Mesenchymal stem cell (in vitro differentiated cells and primary cell): ENCODE results near the gene NAA20.

Experiments used
- DNase-seq: peaks from one replicate; pipeline ENCODE4 v3.0.0-alpha.2; 2013
- H2AFZ ChIP-seq: one replicate; pipeline ENCODE4 v1.6.1; 2013; ENCODE audit warnings: low read depth, mild to moderate bottlenecking, control low read depth, inconsistent platforms, low read length, moderate library complexity
- H2AK5ac ChIP-seq: 2 replicates; pipeline ENCODE4 v1.6.1; 2013; ENCODE audit warnings: low read length, moderate library complexity, mild to moderate bottlenecking, inconsistent platforms; ENCODE audit not compliant: severe bottlenecking
- H2BK120ac ChIP-seq: one replicate; pipeline ENCODE4 v1.6.1; 2013; ENCODE audit warnings: low read depth, mild to moderate bottlenecking, inconsistent platforms, low read length, moderate library complexity
- H2BK12ac ChIP-seq, 2 experiments: one replicate each; pipeline ENCODE4 v1.6.1; 2013; ENCODE audit warnings: inconsistent platforms in 2 of 2, low read length in 2 of 2, mild to moderate bottlenecking in 2 of 2, moderate library complexity in 2 of 2, control low read depth in 1 of 2
- H2BK15ac ChIP-seq: one replicate; pipeline ENCODE4 v1.6.1; 2013; ENCODE audit warnings: mild to moderate bottlenecking, low read depth, inconsistent platforms; ENCODE audit not compliant: poor library complexity, severe bottlenecking
- H2BK5ac ChIP-seq: 2 replicates; pipeline ENCODE4 v1.6.1; 2013; ENCODE audit warnings: low read depth, mild to moderate bottlenecking, low read length, control low read depth, inconsistent platforms; ENCODE audit not compliant: poor library complexity, severe bottlenecking
- H3K14ac ChIP-seq, 2 experiments: one replicate each; pipeline ENCODE4 v1.6.1; 2013; ENCODE audit warnings: inconsistent platforms in 2 of 2, low read length in 2 of 2, control low read depth in 1 of 2, mild to moderate bottlenecking in 1 of 2, moderate library complexity in 1 of 2
- H3K18ac ChIP-seq, 2 experiments: one replicate each; pipeline ENCODE4 v1.6.1; 2013; ENCODE audit warnings: inconsistent platforms in 2 of 2, low read length in 2 of 2, control low read depth in 1 of 2, low read depth in 1 of 2, mild to moderate bottlenecking in 1 of 2
- H3K23ac ChIP-seq, 2 experiments: one replicate each; pipeline ENCODE4 v1.6.1; 2013; ENCODE audit warnings: inconsistent platforms in 2 of 2, low read length in 2 of 2, mild to moderate bottlenecking in 2 of 2, moderate library complexity in 2 of 2, control low read depth in 1 of 2
- H3K27ac ChIP-seq: 2 replicates; pipeline ENCODE4 v1.5.1; 2013; ENCODE audit warnings: mild to moderate bottlenecking, moderate library complexity, low read length, control low read depth, inconsistent platforms; ENCODE audit not compliant: poor library complexity, severe bottlenecking
- H3K27me3 ChIP-seq, 2 experiments: 2 replicates each; pipeline versions ENCODE4 v1.6.1 to v1.7.0; 2013; ENCODE audit warnings: low read length in 2 of 2, mild to moderate bottlenecking in 2 of 2, moderate library complexity in 2 of 2, control low read depth in 1 of 2, inconsistent platforms in 1 of 2; ENCODE audit not compliant: control insufficient read depth in 1 of 2, insufficient read depth in 1 of 2
- H3K36me3 ChIP-seq, 2 experiments: 2 replicates each; pipeline versions ENCODE4 v1.6.1 to v1.7.0; 2013; ENCODE audit warnings: low read length in 2 of 2, control low read depth in 1 of 2, inconsistent platforms in 1 of 2, low read depth in 1 of 2, mild to moderate bottlenecking in 1 of 2; ENCODE audit not compliant: insufficient read depth in 2 of 2, control insufficient read depth in 1 of 2
- H3K4ac ChIP-seq, 2 experiments: one replicate each; pipeline ENCODE4 v1.6.1; 2013; ENCODE audit warnings: inconsistent platforms in 2 of 2, low read length in 2 of 2, mild to moderate bottlenecking in 2 of 2, moderate library complexity in 2 of 2, control low read depth in 1 of 2, low read depth in 1 of 2
- H3K4me1 ChIP-seq: 2 replicates; pipeline ENCODE4 v1.6.1; 2013; ENCODE audit warnings: low read depth, low read length, control low read depth; ENCODE audit not compliant: control insufficient read depth, insufficient read depth
- H3K4me2 ChIP-seq: 2 replicates; pipeline ENCODE4 v1.6.1; 2013; ENCODE audit warnings: low read length, mild to moderate bottlenecking, inconsistent platforms; ENCODE audit not compliant: poor library complexity, severe bottlenecking
- H3K4me3 ChIP-seq, 2 experiments: 2 replicates each; pipeline versions ENCODE4 v1.5.1 to v1.7.0; 2013; ENCODE audit warnings: low read length in 2 of 2, mild to moderate bottlenecking in 2 of 2, control low read depth in 1 of 2, low read depth in 1 of 2; ENCODE audit not compliant: insufficient read depth in 1 of 2
- H3K79me1 ChIP-seq: replicated peaks from 2 replicates; pipeline ENCODE4 v1.6.1; 2013; ENCODE audit warnings: mild to moderate bottlenecking, control low read depth, low read length, inconsistent platforms; ENCODE audit not compliant: poor library complexity, severe bottlenecking
- H3K9ac ChIP-seq: 2 replicates; pipeline ENCODE4 v1.7.0; 2013; ENCODE audit warnings: mild to moderate bottlenecking, low read length, moderate library complexity
- H3K9me3 ChIP-seq: 2 replicates; pipeline ENCODE4 v1.7.0; 2013; ENCODE audit warnings: mild to moderate bottlenecking, low read length; ENCODE audit not compliant: control insufficient read depth
- H4K8ac ChIP-seq: one replicate; pipeline ENCODE4 v1.6.1; 2013; ENCODE audit warnings: inconsistent platforms, mild to moderate bottlenecking, low read length, moderate library complexity
- H4K91ac ChIP-seq: one replicate; pipeline ENCODE4 v1.6.1; 2013; ENCODE audit warnings: mild to moderate bottlenecking, low read length, inconsistent platforms
- WGBS: methylation state at CpG from one replicate; pipeline ENCODE4 v1.1.7; 2013; ENCODE audit warnings: mixed read lengths; 5-methylcytosine and 5-hydroxymethylcytosine counted together

Gene NAA20

GRCh38 chr20:20034486-20034885 is 17.3 kb downstream of the NAA20 start:
- H3K9ac ChIP-seq, result no peak overlapping the region

GRCh38 chr20:20036756-20037155 is 19.6 kb downstream of the NAA20 start:
- 96% methylated on average over 3 of the region's 3 CpGs for WGBS
- Histone ChIP-seq H3K4me3 (no peak overlapping the region), H2BK120ac (no peak overlapping the region), H3K79me1 (peaks cover 11% of the 10 kb centered on the region), H3K4me2 (no peak overlapping the region), H3K4ac (no peak overlapping the region), H2AFZ (no peak overlapping the region), H3K27me3 (no peaks in the 10 kb centered on the region), H2AK5ac (no peak overlapping the region), H2BK15ac (no peak overlapping the region), H3K36me3 (peaks cover 16 to 100% of the 10 kb centered on the region in 2 experiments), H4K91ac (no peak overlapping the region), H3K9me3 (no peaks in the 10 kb centered on the region), H3K18ac (no peak overlapping the region), H3K14ac (no peak overlapping the region), H2BK5ac (no peak overlapping the region), H2BK12ac (no peak overlapping the region), H4K8ac (no peak overlapping the region), H3K27ac (no peak overlapping the region), H3K23ac (no peak overlapping the region), H3K9ac (no peak overlapping the region), H3K4me1 (peaks cover 2% of the 10 kb centered on the region)
- DNase-seq, result no peak

More at GRCh38 chr20:20034486-20034885, 17.3 kb downstream of the NAA20 start:
- Histone ChIP-seq H4K8ac (no peak overlapping the region), H2BK15ac (no peak overlapping the region), H3K27me3 (no peaks in the 10 kb centered on the region), H3K4ac (no peak overlapping the region), H3K79me1 (peaks cover 11% of the 10 kb centered on the region), H2BK5ac (no peak overlapping the region), H3K14ac (no peak overlapping the region), H2BK12ac (no peak overlapping the region), H3K18ac (no peak overlapping the region), H3K9me3 (no peaks in the 10 kb centered on the region), H2BK120ac (no peak overlapping the region), H2AFZ (no peak overlapping the region), H3K23ac (no peak overlapping the region), H4K91ac (no peak overlapping the region), H3K36me3 (peaks cover 12 to 95% of the 10 kb centered on the region in 2 experiments), H3K27ac (no peak overlapping the region), H2AK5ac (no peak overlapping the region), H3K4me3 (no peak overlapping the region), H3K4me2 (no peak overlapping the region), H3K4me1 (peaks cover 2% of the 10 kb centered on the region)
- no peak for DNase-seq
- 88% methylated on average over 3 of the region's 4 CpGs for WGBS

GRCh38 chr20:20037960-20038359 is 20.8 kb downstream of the NAA20 start:
- Histone ChIP-seq H3K27ac (no peak overlapping the region), H2BK15ac (no peak overlapping the region), H3K36me3 (peaks cover 19 to 100% of the 10 kb centered on the region in 2 experiments), H4K8ac (no peak overlapping the region), H3K4ac (no peak overlapping the region), H3K9ac (no peak overlapping the region), H3K4me2 (no peak overlapping the region), H2BK5ac (no peak overlapping the region), H4K91ac (no peak overlapping the region), H3K27me3 (no peaks in the 10 kb centered on the region), H2AK5ac (no peak overlapping the region), H3K4me3 (no peak overlapping the region), H3K4me1 (peaks cover 2% of the 10 kb centered on the region), H3K79me1 (peaks cover 11% of the 10 kb centered on the region), H2BK12ac (no peak overlapping the region), H3K18ac (no peak overlapping the region), H3K23ac (no peak overlapping the region), H3K9me3 (no peaks in the 10 kb centered on the region), H3K14ac (no peak overlapping the region), H2AFZ (no peak overlapping the region), H2BK120ac (no peak overlapping the region)
- DNase-seq, result peak; percentile 22
- 44% methylated on average over 5 of the region's 5 CpGs for WGBS

- 100% methylated on average over 6 of the region's 6 CpGs for WGBS
- Histone ChIP-seq H2AK5ac (no peak overlapping the region), H3K23ac (no peak overlapping the region), H3K79me1 (peaks cover 11% of the 10 kb centered on the region), H2BK5ac (no peak overlapping the region), H2BK12ac (no peak overlapping the region), H3K4me3 (no peak overlapping the region), H3K4ac (no peak overlapping the region), H3K18ac (no peak overlapping the region), H3K14ac (no peak overlapping the region), H3K4me2 (no peak overlapping the region), H2BK120ac (no peak overlapping the region), H3K27ac (no peak overlapping the region), H4K8ac (no peak overlapping the region), H2AFZ (no peak overlapping the region), H4K91ac (no peak overlapping the region), H3K4me1 (peaks cover 2% of the 10 kb centered on the region), H3K27me3 (no peaks in the 10 kb centered on the region), H3K36me3 (peaks cover 19 to 100% of the 10 kb centered on the region in 2 experiments), H3K9me3 (no peaks in the 10 kb centered on the region), H3K9ac (no peak overlapping the region), H2BK15ac (no peak overlapping the region)
- no peak for DNase-seq
Observed at GRCh38 chr20:20038586-20038985, 21.4 kb downstream of the NAA20 start.
